Heart right ventricle (tissue), 16 donors: ENCODE data around the gene CFAP92. TPM values are rescaled to one million over a fixed set of nuclear protein-coding genes. Genes with fewer than 3 reads are reported as not detected.

Experiments used
- ATAC-seq, 8 donors: fragments of 200-7000 bp; cut with Tn5 transposase; one replicate each; pipeline ENCODE4 v1.9.1; 2020; ENCODE audit warnings: mild to moderate bottlenecking in 8 of 8, moderate library complexity in 8 of 8, moderate number of reproducible peaks in 1 of 8
- DNase-seq, 2 donors: peaks; one replicate each; pipeline ENCODE4 v3.0.0-alpha.2; 2020
- H3K27ac ChIP-seq, 10 donors: fragments of 200-600 bp; sonication (generic) in 2 of 10; one replicate each; pipeline versions ENCODE4 v1.5.0 to v1.8.0; 2020 to 2022; ENCODE audit warnings: mild to moderate bottlenecking in 3 of 10
- H3K27me3 ChIP-seq, 7 donors: fragments of 200-600 bp; one replicate each; pipeline ENCODE4 v1.8.0; 2021 to 2022; ENCODE audit warnings: mild to moderate bottlenecking in 2 of 7
- H3K36me3 ChIP-seq, 9 donors: fragments of 200-600 bp; sonication (generic) in 1 of 9; one replicate each; pipeline versions ENCODE4 v1.5.0 to v1.8.0; 2020 to 2022; ENCODE audit warnings: mild to moderate bottlenecking in 2 of 9
- H3K4me1 ChIP-seq, 9 donors: fragments of 200-600 bp; sonication (generic) in 1 of 9; one replicate each; pipeline versions ENCODE4 v1.5.0 to v1.8.0; 2020 to 2022; ENCODE audit warnings: mild to moderate bottlenecking in 4 of 9
- H3K4me3 ChIP-seq, 10 donors: fragments of 200-600 bp; sonication (generic) in 2 of 10; one replicate each; pipeline versions ENCODE4 v1.5.0 to v1.8.0; 2020 to 2022; ENCODE audit warnings: mild to moderate bottlenecking in 7 of 10, moderate library complexity in 2 of 10
- H3K9me3 ChIP-seq, 11 donors: fragments of 200-600 bp in 10 of 11; sonication (generic) in 2 of 11; one replicate each; pipeline versions ENCODE4 v1.5.0 to v1.8.0; 2013 to 2022; ENCODE audit warnings: mild to moderate bottlenecking in 2 of 11, control low read depth in 1 of 11, moderate library complexity in 1 of 11
- WGBS, 2 donors: extraction: QIAGEN DNeasy Blood & Tissue Kit; methylation state at CpG; one replicate each; pipeline ENCODE4 v1.1.7; 2013; ENCODE audit warnings: inconsistent platforms in 1 of 2; 5-methylcytosine and 5-hydroxymethylcytosine counted together
- intact Hi-C, 10 donors: fragments of 100-400 bp; cut with DNase I; formaldehyde crosslinking; loops; one replicate each; pipeline versions ENCODE4 v1.11.1 to v1.14.2; 2022
- polyA plus RNA-seq, 2 donors: library from polyadenylated mRNA; stranded (reverse); fragments of 200-250 nt; gene quantifications; one replicate each; pipeline ENCODE4 v1.2.3, GENCODE V29; 2013
- total RNA-seq, 10 donors: library from RNA; stranded (reverse); fragmentation: NEBNext Ultra II Directional in 3 of 10; extraction: Animal tissue kit (Norgen Biotek cat#: 25700) in 3 of 10; gene quantifications; one replicate each; pipeline versions ENCODE4 v1.2.1 to v1.2.4, GENCODE V29; 2021 to 2023
- TF ChIP-seq, protein P1 (sequence below), 9 donors: fragments of 200-600 bp; sonication (generic) in 2 of 9; IDR thresholded peaks; one replicate each; pipeline versions ENCODE4 v1.5.0 to v1.8.0; 2021 to 2022; ENCODE audit warnings: antibody characterized with exemption in 9 of 9, mild to moderate bottlenecking in 5 of 9, moderate library complexity in 1 of 9
- donor health status: Arrhythmogenic right ventricular cardiomyopathy.
- donor health status: ischemic (EF 13 %, LVEDD 7.1; RV severe dilation, severe dysfunction).
- donor health status: healthy with polysubstance abuse.
- donor health status: DM: no; HTN: yes; CAD: no.
- donor health status: DM: no; HTN: no; CAD: no.
- donor health status: ischemic (EF 25% LVEDD 6.9; RV normal size, moderate dysfunction).
- donor health status: ischemic (EF 25% LVEDD 5.7; RV mildly dilated, moderate dysfunction).
- donor health status: healthy.
- donor health status: DM: yes; HTN: yes; CAD: no.
- donor health status: Ischemic cardiomyopathy.
- donor health status: ischemic (EF 35%, LVEDD 5.7; RV mildly dilated, moderate dysfunction).
- donor health status: nonischemic (EF 11% LVEDD 7.7; RV severe dilation, severe dysfunction).
- donor health status: DM: yes; HTN: yes; CAD: no.
- donor health status: PGD.
- donor health status: ischemic (EF 29% LVEDD 5.4; RV normal size, mild dysfunction).
- donor health status: nonischemic (EF 23%, LVEDD 6.1; RV moderate dilation, normal function).

The CFAP92 gene
- total and polyA plus RNA-seq, 12 donors = 0.12 to 1.2 (median 0.41) TPM

DNA sequence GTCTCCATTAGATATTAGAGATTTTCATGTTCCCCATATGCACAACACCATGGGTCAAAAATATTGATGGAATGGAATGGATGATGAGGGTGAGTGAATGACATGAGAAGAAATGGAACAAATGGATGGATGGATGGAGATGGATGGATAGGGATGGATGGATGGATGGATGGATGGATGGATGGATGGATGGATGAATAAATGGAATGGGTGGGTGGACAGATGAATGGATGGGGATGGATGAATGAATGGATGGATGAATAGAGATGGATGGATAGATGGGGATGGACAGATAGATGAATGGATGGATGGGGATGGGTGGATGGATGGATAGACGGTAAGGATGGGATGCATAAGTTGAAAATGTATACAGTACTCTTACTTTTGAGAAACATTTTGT is 18.6 kb downstream of the CFAP92 start:
- Histone ChIP-seq H3K27me3 (no peaks in the 10 kb centered on the region), H3K36me3 (no peaks in the 10 kb centered on the region), H3K9me3 (no peaks in the 10 kb centered on the region), H3K4me1 (peaks cover 3 to 23% (median 16%) of the 10 kb centered on the region in 9 donors), H3K27ac (no peak overlapping the region), H3K4me3 (no peak overlapping the region)
- WGBS, 2 donors = 94 to 100% methylated on average over 1 of the region's 1 CpG
- intact Hi-C loops = loop anchor here in 4 of 10 donors (10.0 kb wide), 4 partner anchors 100 to 340 kb away; partner anchors contain the start of gene COPG1 (in 1 of the 4)
- DNase-seq (no peak), ATAC-seq (no peak)
- TF ChIP-seq, protein P1, sequence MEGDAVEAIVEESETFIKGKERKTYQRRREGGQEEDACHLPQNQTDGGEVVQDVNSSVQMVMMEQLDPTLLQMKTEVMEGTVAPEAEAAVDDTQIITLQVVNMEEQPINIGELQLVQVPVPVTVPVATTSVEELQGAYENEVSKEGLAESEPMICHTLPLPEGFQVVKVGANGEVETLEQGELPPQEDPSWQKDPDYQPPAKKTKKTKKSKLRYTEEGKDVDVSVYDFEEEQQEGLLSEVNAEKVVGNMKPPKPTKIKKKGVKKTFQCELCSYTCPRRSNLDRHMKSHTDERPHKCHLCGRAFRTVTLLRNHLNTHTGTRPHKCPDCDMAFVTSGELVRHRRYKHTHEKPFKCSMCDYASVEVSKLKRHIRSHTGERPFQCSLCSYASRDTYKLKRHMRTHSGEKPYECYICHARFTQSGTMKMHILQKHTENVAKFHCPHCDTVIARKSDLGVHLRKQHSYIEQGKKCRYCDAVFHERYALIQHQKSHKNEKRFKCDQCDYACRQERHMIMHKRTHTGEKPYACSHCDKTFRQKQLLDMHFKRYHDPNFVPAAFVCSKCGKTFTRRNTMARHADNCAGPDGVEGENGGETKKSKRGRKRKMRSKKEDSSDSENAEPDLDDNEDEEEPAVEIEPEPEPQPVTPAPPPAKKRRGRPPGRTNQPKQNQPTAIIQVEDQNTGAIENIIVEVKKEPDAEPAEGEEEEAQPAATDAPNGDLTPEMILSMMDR (IDR thresholded peaks at IDR 0.05) = no peak

DNA sequence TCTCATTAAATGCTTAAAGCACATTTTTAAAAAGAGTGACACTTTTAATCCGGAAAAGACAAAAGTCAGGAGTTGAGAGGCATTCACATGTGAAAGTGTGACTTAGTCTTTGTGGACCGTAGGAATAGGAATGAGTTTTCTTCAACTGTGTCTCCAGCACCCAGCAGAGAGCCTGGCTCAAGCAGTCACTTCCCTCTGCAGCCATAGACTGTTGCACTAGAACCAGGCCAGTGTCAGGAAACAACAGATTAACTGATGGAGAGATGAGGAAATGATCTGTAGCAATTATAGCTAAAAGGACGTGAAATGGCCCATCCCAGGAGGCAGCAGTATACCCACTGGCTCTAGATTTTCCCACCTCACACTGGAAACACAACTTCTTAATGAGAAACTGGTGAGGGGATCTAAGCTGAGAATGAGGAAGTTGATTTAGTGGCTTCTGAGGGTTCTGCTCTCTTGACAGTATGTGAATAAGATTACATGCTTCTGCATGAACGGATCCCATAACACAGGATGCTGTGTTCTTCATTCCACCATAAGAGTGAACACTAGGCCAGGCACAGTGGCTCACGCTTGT is 19.8 kb downstream of the CFAP92 start:
- no peak for DNase-seq
- Histone ChIP-seq H3K36me3 (no peaks in the 10 kb centered on the region), H3K4me1 (peaks cover 3 to 28% (median 19%) of the 10 kb centered on the region in 9 donors), H3K27ac (peak overlapping the region in 1 of 10 donors; percentile 6), H3K27me3 (no peaks in the 10 kb centered on the region), H3K4me3 (no peak overlapping the region), H3K9me3 (no peaks in the 10 kb centered on the region)
- no peak for ATAC-seq
- intact Hi-C loops = loop anchor here in 8 of 10 donors (5.0 to 10.0 kb wide), 7 partner anchors 78 to 341 kb away; partner anchors contain the start of gene COPG1 (in 6 of the 8)
- TF ChIP-seq, protein P1 (IDR thresholded peaks at IDR 0.05) = no peak
- 71 to 75% methylated on average over 5 of the region's 5 CpGs for WGBS, 2 donors

DNA sequence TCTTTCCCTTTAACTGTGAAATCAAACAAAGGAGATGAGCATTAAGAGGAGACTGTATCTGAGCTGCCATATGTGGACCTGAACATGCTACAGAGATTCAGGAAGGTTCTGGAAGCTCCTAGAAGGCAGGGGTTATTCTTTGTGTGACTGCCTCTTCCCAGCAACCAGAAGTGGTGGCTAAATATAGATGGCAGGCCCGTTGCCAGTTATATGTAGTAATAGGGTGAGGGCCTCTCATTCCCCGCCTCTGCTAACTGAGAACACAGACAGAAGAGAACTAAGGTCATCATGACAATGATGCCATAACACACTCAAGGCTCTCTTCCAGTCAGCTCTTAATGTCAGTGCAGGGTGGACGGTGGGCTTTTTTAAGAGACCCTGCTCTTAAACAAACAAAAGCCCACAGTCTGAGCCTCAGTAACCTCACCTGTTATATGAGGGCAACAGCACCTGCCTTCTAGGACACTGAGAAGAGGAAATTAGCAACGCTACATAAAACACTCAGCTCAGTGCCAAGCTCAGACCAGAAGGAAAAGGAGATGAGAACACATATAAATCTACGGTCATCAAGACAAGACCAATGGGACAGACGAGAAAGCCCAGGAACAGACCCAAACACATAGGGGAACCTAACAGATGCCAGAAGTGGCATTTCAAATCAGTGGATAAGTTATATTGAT is 22.3 kb downstream of the CFAP92 start:
- Histone ChIP-seq H3K27me3 (no peaks in the 10 kb centered on the region), H3K9me3 (no peaks in the 10 kb centered on the region), H3K4me3 (no peak overlapping the region), H3K36me3 (no peaks in the 10 kb centered on the region), H3K4me1 (peaks cover 3 to 28% (median 19%) of the 10 kb centered on the region in 9 donors), H3K27ac (peak overlapping the region; percentile 16 to 81 (median 61))
- ATAC-seq = peak; percentile 82 to 96 (median 92)
- 39 to 55% methylated on average over 6 of the region's 6 CpGs for WGBS, 2 donors
- TF ChIP-seq, protein P1 (IDR thresholded peaks at IDR 0.05) = no peak
- intact Hi-C loops = loop anchor here in 9 of 10 donors (2.0 to 10.0 kb wide), 10 partner anchors 53 to 343 kb away; partner anchors contain the start of gene COPG1 (in 6 of the 9)
- DNase-seq = peak in 1 of 2 donors; percentile 80

DNA sequence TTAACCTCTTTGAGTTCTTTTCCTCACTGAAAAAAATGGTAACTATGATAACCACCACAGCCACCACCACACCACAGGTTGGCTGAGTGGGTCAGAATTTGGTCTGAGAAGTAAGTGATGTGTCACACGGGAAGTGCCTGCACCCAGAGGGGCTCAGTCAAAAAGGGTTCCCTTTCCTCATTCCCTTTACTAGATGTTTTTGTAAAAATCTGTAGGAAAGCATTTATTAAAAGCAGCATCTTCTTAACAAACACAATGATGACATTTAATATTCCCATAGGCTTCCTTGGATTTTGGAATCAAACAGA is 23.2 kb downstream of the CFAP92 start:
- intact Hi-C loops = loop anchor here in 9 of 10 donors (1.0 to 10.0 kb wide), 11 partner anchors 54 to 344 kb away; partner anchors contain the start of gene COPG1 (in 6 of the 9)
- TF ChIP-seq, protein P1 (IDR thresholded peaks at IDR 0.05) = no peak
- no peak for ATAC-seq
- no peak for DNase-seq
- H3K9me3 ChIP-seq = no peaks in the 10 kb centered on the region
- WGBS, 2 donors = 56 to 63% methylated on average over 1 of the region's 1 CpG
- H3K27ac ChIP-seq = peak overlapping the region in 7 of 10 donors; percentile 50 to 81 (median 70)
- H3K27me3 ChIP-seq = no peaks in the 10 kb centered on the region
- peaks cover 3 to 28% (median 19%) of the 10 kb centered on the region in 9 donors for H3K4me1 ChIP-seq
- no peaks in the 10 kb centered on the region for H3K36me3 ChIP-seq
- H3K4me3 ChIP-seq = no peak overlapping the region
